HepG2 (cell line): ENCODE results near the gene ASCC2. TPM values are rescaled to one million over a fixed set of nuclear protein-coding genes. Genes with fewer than 3 reads are reported as not detected.
A peak's percentile ranks its signal among the peaks of the same experiment; 100 is the strongest.

Experiments used
- ARID5B ChIP-seq: IDR thresholded peaks from 2 replicates; pipeline ENCODE4 v1.4.0; 2020; ENCODE audit warnings: mild to moderate bottlenecking, missing genetic modification reagents
- ELF4 ChIP-seq: sonication (generic); formaldehyde crosslinking; IDR thresholded peaks from 2 replicates; pipeline ENCODE4 v1.5.0; 2020; ENCODE audit warnings: missing genetic modification reagents, mild to moderate bottlenecking, moderate library complexity, borderline replicate concordance
- GLMP ChIP-seq: sonication (generic); formaldehyde crosslinking; IDR thresholded peaks from 2 replicates; pipeline ENCODE4 v1.9.0; 2021; ENCODE audit warnings: missing genetic modification reagents, mild to moderate bottlenecking, borderline replicate concordance
- HNRNPK ChIP-seq: fragments of 200-400 bp; formaldehyde crosslinking; IDR thresholded peaks from 2 replicates; pipeline ENCODE4 v1.6.1; 2018; ENCODE audit warnings: low read length, low read depth, moderate library complexity, mild to moderate bottlenecking; ENCODE audit not compliant: poor library complexity, severe bottlenecking
- IKZF5 ChIP-seq: IDR thresholded peaks from 2 replicates; pipeline ENCODE4 v1.6.1; 2018; ENCODE audit warnings: missing genetic modification reagents, mild to moderate bottlenecking, missing compliant biosample characterization
- IRF2 ChIP-seq: IDR thresholded peaks from 2 replicates; pipeline ENCODE4 v1.6.1; 2018; ENCODE audit warnings: missing genetic modification reagents, missing compliant biosample characterization
- KAT7 ChIP-seq: IDR thresholded peaks from 2 replicates; pipeline ENCODE4 v1.6.1; 2018; ENCODE audit warnings: borderline replicate concordance, missing compliant biosample characterization
- KLF16 ChIP-seq, 2 experiments: sonication (generic) in 1 of 2; formaldehyde crosslinking in 1 of 2; IDR thresholded peaks; 2 replicates each; pipeline versions ENCODE4 v1.6.1 to v1.8.0; 2016 to 2023; ENCODE audit warnings: missing genetic modification reagents in 2 of 2, missing compliant biosample characterization in 1 of 2
- MTA3 ChIP-seq: sonication (generic); formaldehyde crosslinking; IDR thresholded peaks from 2 replicates; pipeline ENCODE4 v1.4.0; 2020; ENCODE audit warnings: missing genetic modification reagents
- PBX2 ChIP-seq: IDR thresholded peaks from 2 replicates; pipeline ENCODE4 v1.6.1; 2016; ENCODE audit warnings: control low read depth
- SP2 ChIP-seq: sonication (generic); formaldehyde crosslinking; IDR thresholded peaks from 2 replicates; pipeline ENCODE4 v1.5.1; 2020; ENCODE audit warnings: mild to moderate bottlenecking, missing genetic modification reagents
- TMF1 ChIP-seq: sonication (generic); formaldehyde crosslinking; IDR thresholded peaks from 2 replicates; pipeline ENCODE4 v1.8.1; 2022; ENCODE audit warnings: low read depth, missing genetic modification reagents
- ZBTB34 ChIP-seq: sonication (generic); formaldehyde crosslinking; IDR thresholded peaks from 2 replicates; pipeline ENCODE4 v1.8.0; 2022; ENCODE audit warnings: mild to moderate bottlenecking, missing genetic modification reagents
- ZNF326 ChIP-seq: sonication (generic); formaldehyde crosslinking; IDR thresholded peaks from 2 replicates; pipeline ENCODE4 v1.4.0; 2020; ENCODE audit warnings: missing genetic modification reagents, borderline replicate concordance
- ZNF512 ChIP-seq: sonication (generic); formaldehyde crosslinking; IDR thresholded peaks from 2 replicates; pipeline ENCODE4 v1.4.0; 2020; ENCODE audit warnings: mild to moderate bottlenecking, missing genetic modification reagents
- polyA plus RNA-seq, 8 experiments: library from polyadenylated mRNA; depleted of rRNA in 3 of 8; stranded (reverse) in 7 of 8; unstranded in 1 of 8; fragments of >200 nt; fragmentation: Illumina TruSeq in 4 of 8; extraction: Trizol in 4 of 8; gene quantifications; 2 replicates each; pipeline versions ENCODE4 v1.2.1 to v1.2.3, GENCODE V29; 2011 to 2016; ENCODE audit warnings: low read depth in 4 of 8, missing spikeins in 1 of 8, mixed read lengths in 1 of 8; ENCODE audit not compliant: insufficient read depth in 1 of 8
- total RNA-seq, 5 experiments: library from RNA; depleted of rRNA; stranded (reverse); fragments of >200 nt; fragmentation: Illumina TruSeq; extraction: Trizol; gene quantifications; 2 replicates each; pipeline ENCODE4 v1.2.3, GENCODE V29; 2016; ENCODE audit warnings: low read depth in 1 of 5
- TF ChIP-seq, protein P1 (sequence below): sonication (generic); formaldehyde crosslinking; IDR thresholded peaks from 2 replicates; pipeline ENCODE4 v1.8.0; 2022; ENCODE audit warnings: mild to moderate bottlenecking, missing genetic modification reagents, borderline replicate concordance

The ASCC2 gene
- total and polyA plus RNA-seq, 2 of the 13 experiments (the other 11 are each of a cell fraction or from before 2014, with no cell fraction given) = 26.2 to 26.3 TPM

DNA sequence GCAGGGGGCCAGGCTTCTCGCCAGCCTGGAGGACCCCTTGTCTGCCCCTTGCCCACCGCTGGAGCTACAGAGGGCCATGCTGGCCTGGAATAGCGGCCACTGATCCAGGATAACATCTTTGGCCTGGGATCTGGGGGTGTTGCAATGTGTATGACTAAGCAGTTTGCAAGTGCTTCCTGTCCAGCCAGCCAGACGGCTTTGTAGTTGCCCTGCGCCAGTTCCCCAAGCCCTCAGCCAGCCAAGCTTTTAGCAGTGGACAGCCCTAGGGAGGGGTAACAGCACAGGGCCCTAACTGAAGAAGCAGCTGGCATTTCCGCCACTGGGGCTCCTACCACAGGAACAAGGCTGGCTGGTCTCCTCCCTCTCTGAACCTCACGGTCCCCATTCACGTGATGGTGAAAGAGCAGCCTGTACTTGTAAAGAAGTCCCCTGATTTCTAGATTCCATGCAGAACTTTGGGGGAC lies 38.8 kb downstream of the ASCC2 start (continued):
- TF ChIP-seq IKZF5 (CRISPR knock-in tag) (peak; percentile 54), KLF16 (CRISPR knock-in tag; IDR thresholded peaks at IDR 0.05) (peak in 1 of 2 experiments; percentile 54; a peak in 1 of 4 replicates), MTA3 (CRISPR knock-in tag) (no peak), ZNF326 (CRISPR knock-in tag) (no peak), SP2 (CRISPR knock-in tag) (no peak), ZNF512 (CRISPR knock-in tag) (no peak), KAT7 (CRISPR knock-in tag) (0 out of 2 replicates have a peak, but pooled peaks have one; percentile 52), IRF2 (no peak), ARID5B (peak; percentile 78), PBX2 (CRISPR knock-in tag) (no peak), TMF1 (no peak), GLMP (CRISPR knock-in tag) (no peak), ZBTB34 (CRISPR knock-in tag) (no peak), ELF4 (no peak), HNRNPK (no peak)
- TF ChIP-seq, protein P1, sequence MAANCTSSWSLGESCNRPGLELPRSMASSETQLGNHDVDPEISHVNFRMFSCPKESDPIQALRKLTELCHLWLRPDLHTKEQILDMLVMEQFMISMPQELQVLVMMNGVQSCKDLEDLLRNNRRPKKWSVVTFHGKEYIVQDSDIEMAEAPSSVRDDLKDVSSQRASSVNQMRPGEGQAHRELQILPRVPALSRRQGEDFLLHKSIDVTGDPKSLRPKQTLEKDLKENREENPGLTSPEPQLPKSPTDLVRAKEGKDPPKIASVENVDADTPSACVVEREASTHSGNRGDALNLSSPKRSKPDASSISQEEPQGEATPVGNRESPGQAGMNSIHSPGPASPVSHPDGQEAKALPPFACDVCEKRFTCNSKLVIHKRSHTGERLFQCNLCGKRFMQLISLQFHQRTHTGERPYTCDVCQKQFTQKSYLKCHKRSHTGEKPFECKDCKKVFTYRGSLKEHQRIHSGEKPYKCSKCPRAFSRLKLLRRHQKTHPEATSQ (CRISPR knock-in tag) = no peak
